GM18867 (cell line): ENCODE data around the gene GALNT1.
A peak's percentile ranks its signal among the peaks of the same experiment; 100 is the strongest.

Experiments
- ATAC-seq: cut with Tn5 transposase; IDR thresholded peaks from one replicate; pipeline ENCODE4 v1.9.1; 2021; ENCODE audit warnings: mild to moderate bottlenecking, moderate library complexity; ENCODE audit not compliant: unreplicated experiment

The GALNT1 gene

DNA sequence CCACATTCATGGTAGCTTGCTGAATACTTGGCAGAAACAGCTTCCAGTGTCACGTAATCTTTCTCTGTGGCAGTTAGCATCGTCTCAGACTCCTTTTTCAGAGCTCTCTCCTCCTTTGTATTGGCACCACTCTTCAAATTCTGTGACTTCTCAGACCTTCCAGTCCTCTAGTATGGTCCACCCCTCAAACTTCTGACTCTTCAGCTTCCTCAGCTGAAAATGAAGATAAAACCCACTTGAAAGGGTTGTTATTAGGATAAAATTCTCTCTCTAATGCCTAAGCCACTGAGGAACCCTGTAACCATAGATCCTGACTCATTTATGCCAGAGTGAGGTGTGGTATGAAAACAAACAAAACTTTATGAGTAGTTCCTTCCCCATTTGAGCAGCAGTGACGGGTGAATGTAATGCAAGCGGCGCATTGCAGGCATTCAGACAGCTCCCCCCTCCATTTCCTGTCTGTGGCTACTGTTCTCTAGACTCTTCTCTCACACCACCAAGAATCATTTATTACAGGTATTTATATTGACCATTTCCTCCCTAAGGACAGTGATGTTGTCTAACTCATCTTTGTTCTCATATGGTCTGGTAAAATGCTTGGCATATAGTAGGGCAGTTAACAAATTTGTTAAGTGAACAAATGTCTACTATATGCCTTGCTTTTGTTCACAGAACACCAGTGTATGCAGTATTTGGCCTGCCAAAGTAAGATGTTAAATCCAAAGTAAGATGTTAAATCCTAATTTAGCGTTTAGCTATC lies 35.3 kb downstream of the GALNT1 start:
- peak; percentile 99 for ATAC-seq

DNA sequence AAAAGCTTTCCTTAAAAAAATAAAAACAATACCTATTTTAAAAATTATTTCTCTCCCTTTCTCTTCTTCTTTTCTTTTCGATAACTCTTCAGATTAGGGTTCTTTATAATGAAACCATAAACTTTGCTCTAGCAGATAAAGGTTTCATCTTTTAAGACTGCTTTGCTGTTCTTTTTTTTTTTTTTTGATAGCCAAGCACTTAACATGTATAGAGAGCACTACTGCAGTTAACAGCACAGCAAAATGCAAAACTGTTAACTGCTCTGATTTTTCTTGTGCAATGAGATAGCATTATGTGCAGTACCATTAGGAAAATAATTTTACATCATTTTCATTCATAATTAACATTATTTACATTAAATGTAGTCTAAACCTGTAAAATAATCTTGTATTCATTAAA lies 36.3 kb downstream of the GALNT1 start:
- ATAC-seq: no peak

DNA sequence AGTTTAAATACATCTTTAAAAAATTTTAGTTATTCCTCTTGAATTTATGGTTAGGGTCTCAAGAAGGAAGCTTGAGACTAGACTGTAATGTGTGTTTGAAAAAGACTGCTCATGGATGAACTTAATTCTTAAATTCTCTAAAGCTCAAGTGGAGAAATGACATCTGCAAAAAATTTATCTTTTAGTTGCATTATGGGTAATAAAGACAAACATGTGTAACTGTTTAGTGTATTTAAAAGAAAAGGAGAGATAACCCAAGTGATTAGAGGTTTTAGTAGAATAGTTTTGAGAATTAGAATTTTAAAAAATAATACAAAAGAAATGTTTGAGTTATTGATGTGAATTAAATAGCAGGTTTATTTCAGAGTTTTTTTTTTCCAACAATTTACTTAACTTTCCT lies 36.7 kb downstream of the GALNT1 start:
- no peak for ATAC-seq

DNA sequence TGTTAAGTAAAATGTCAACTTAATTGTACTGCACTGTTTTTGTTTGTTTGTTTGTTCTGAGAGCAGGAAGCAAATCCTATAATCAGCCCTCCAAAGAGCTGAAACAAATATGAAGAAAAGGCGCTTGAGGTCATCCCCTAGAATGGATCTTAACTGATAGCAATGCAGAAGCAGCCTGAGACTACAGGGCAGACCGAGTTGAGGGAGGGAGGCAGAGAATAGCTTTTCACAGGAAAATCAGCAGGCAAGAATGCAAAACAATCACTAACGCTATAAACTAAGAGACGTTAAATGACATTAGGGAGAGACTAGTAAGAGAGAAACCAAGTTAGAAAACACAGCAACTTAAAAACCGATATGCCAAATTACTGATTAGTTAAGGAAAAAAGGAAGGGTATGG lies 37.2 kb downstream of the GALNT1 start:
- ATAC-seq: no peak

DNA sequence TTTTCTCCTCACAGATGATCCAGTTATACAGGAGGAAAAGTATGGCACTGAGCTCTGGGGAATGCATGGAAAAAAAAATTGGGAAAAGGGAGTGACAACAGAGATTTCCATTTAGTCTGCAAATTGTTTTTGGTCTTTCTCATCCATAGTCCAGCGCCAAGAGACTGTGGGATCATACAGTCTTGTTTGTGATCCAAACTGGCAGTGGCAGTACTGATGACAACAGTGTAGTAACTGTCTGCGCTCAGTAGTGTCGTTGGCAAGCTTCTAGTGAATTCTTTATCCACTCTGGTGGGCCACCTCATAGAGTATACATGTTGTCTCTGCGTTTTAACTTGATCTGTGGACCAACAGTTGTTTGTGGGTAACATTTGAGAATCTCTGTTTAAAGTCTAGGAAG lies 37.9 kb downstream of the GALNT1 start:
- ATAC-seq: no peak

DNA sequence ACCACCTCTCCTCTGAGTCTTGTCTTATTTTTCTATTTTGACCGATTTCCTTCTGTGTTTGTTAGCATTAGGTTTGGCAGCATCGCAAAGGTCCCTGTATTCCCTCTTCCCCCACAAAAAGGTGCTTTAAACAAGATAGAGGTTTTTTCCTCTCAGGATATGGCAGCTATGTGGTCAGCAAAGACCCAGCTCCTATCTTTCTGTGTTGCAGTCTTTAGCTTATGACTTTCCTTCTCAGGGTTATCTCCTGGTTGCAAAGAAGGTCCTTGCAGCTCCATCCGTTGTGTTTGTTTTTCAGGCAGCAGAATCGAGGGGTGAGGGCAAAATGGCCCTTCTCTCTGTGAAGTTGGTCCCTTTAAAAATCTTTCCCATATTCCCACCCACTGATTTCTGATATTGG lies 38.4 kb downstream of the GALNT1 start:
- no peak for ATAC-seq

DNA sequence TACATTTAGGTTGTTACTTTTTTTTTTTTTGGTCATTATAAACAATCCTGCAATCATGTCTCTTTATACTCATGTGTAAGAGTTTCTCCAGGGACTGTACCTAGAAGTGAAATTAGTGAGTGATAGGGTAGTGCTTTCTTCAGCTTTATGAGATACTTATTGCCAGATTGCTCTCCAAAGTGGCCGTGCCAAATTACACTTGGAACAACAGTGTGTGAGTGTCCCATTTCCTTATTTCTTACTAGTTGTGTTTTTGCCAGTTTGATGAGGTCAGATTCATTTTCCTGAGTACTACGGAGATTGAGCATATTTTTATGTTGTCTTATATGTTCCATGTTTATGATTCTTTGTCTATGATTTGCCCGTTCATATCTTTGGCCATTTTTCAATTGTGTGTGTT lies 39.2 kb downstream of the GALNT1 start:
- no peak for ATAC-seq

DNA sequence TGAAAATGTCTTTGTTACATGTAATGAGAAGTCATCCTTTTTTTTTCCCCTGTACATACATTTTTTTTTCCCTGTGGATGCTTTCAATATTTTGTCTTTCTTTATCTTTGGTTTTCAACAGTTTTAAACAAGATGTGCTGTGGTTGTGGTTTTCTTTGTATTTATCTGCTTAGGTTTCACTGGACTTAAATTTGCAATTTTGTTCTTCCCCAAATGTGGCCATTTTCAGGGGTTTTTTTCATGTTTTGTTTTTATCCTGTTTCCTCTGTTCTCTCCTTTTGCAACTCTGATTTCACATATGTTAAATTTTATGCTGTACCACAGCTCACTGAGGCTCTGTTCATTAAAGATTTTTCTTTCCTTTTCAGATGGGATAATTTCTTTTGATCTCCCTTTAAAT lies 41.7 kb downstream of the GALNT1 start:
- no peak for ATAC-seq

DNA sequence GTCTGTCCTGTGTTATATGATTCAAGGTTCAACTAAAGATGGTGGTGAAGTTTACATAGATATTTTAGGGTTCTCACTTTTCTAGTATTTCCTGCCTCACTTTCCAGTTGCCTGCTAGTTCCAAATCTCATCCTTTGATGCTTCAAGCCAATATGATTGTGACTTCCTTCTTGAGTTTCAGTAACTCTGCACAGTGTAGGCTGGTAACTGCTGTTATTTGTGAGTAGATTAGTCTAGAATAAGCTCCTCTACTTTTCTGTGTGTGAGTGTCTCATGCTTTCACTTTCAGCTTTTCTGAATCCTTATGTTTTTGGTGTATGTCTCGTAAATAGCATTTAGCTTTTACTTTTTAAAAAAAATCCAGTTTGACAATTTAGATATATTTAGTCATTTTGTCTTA lies 42.6 kb downstream of the GALNT1 start:
- peak; percentile 87 for ATAC-seq

DNA sequence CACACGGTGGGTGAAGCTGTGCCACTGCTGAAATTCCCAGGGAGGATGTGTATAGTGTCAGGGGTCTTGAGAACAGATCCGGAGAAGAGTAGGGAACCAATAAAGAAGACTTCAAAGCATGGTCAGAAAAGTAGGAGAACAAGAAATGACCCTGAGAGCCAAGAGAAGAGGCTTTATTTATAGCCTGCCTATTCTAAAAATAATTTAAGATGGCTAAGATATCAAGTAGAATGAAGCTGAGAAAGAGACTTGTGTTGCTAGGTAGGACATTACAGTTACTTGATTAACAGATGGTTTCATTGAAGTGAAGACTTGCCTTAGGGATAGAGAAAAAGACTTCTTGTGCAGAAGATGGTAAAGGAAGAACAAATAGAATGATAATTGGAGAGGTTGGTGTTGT lies 43.7 kb downstream of the GALNT1 start:
- no peak for ATAC-seq

DNA sequence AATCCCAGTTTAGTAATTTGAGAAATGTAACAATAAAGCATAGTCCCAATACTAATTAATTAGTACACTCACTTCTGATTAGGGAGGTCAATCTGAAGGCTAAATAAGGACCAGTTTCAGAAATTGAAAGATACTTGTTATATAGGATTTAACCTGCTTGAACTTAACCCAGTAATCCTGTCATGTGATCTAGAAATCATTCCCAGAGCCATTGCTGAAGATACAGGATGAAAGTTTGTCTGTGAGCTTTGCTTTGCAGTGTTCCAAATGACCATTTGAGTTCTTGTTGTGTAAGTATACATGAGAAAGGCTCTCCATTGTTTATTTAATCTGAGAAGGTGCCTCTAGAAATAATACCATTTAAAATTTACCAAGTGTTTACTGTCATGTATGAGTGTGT lies 52.2 kb downstream of the GALNT1 start:
- ATAC-seq: no peak

DNA sequence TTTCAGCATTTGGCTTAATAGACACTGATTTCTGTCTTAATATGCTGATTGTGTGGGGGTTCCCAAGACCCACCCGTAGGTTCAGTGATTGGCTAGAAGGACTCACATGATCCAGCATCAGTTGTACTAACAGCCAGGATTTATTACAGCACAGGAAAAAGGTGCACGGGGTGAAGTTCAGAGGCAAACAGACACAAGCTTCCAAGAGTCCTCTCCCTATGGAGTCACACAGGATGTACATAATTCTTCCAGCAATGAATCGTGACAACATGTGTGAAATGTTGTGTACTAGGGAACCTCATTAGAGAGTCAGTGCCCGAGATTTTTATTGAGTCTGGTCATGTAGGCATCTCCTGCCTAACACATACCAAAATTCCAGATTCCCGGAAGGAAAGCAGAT lies 52.8 kb downstream of the GALNT1 start:
- ATAC-seq: no peak

DNA sequence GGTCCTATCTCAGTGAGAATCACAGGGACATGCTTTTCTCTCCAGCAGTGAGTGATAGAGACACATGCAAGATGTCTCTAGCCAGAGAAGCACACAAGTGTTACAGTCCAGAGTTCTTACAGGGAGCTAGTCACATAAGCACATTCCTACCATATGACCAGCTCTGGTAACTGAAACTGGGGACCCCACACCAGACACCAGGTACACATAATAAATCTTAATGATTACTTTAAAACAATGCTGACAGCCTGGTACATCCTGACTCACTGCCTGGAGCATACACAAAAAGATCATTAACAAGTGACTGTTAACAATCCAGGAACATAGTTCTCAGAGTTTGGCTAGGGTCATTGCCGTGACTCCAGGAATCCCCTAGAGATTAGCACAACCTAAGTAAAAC lies 53.6 kb downstream of the GALNT1 start:
- ATAC-seq: no peak

DNA sequence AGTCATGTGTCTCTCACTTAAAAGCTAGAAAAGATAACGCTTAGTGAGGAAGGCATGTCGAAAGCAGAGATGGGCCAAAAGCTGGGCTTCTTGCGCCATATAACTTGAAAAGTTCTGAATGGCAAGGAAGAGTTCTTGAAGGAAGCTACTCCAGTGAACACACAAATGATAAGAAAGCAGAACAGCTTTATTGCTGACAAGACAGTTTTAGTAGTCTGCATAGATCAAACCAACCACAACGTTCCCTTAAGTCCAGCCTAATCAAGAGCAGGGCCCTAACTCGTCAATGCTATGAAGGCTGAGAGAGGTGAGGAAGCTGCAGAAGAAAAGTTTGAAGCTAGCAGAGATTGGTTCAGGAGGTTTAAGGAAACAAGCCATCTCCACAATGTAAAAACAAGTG lies 55.7 kb downstream of the GALNT1 start:
- ATAC-seq: no peak

DNA sequence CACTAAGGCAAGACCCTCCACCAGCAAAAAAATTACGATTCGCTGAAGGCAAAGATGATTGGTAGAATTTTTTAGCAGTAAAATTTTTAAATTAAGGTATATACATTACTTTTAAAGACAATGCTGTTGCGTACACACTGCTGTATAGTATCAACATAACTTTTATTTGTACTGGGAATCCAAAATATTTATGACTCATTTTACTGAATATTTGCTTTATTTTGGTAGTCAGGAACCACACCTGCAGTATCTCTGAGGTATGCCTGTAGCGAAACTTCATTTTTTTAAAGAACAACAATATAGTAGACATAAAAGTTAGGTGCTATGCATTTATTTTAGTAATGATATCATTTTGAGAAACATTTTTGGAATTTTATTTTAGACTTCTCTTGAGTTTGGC lies 57.8 kb downstream of the GALNT1 start:
- ATAC-seq: no peak

DNA sequence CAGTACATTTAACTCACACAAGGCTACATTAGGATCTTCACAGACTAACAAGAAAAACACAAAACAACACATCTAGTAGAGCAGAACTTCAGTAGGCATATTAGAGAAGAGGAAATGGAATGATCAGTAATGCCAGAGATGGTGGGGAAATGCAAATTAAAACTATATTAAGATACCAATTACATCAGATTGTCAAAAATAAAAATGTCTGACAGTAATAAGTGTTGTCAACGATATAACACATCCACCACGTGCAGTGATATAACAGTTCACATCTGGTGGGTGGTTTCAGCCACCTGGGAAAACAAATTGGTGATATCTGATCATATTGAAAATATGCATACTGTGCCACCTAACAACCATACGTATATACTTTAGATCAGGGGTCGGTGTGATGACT lies 59.9 kb downstream of the GALNT1 start:
- ATAC-seq: no peak

DNA sequence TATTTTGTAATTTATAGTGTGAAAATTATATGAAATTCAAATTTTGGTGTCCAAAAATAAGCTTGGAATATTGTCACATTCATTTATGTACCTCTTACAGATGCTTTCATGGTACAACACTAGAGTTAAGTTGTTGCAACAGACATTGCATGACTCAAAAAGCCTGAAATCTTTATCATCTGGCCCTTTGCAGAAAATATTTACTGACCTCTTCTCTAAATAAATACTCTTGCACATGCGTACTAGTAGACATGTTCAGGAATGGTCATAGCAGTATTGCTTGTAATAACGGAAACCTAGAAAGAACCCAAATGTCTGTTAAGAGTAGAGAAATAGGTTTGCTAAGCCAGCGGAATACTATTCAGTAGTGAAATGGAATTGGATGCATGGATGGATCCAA lies 60.4 kb downstream of the GALNT1 start:
- no peak for ATAC-seq

DNA sequence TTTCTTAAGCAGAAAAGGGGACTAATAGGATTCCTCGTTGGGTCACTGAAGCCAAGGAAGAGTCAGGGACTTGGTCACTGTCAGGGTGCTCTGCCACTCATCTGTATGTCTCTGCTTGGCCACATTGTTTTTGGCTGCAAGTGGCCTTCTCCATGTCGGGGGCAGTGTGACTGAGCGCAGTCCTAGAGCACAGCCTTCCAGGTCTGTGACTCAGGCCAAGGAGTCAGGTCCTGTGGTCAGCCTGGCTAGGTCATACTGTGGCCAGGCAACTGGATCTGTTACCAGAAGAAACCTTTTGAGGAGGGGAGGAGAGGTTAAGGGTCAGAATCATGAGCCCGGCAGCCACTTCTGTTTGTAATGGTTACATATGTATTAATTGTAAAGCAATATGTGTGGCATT lies 61.3 kb downstream of the GALNT1 start:
- no peak for ATAC-seq

DNA sequence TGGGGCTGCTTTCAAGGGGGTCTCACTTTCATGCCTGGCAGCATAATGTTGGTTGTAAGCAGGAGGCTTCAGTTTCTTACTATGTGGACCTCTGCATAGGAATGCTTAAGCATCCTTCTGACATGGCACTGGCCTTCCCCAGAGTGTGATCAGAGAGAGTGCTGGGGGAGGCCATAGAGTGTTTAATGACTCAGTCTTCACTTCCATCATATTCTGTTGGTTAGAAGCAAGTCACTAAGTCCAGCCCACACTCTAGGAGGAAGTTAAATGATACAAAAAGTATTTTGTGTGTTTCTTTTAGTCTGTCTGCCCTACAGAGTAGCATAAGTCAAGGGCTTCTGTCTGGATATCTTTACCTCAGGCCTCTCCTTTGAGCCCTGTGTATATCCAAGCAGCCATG lies 64.9 kb downstream of the GALNT1 start:
- ATAC-seq: no peak

DNA sequence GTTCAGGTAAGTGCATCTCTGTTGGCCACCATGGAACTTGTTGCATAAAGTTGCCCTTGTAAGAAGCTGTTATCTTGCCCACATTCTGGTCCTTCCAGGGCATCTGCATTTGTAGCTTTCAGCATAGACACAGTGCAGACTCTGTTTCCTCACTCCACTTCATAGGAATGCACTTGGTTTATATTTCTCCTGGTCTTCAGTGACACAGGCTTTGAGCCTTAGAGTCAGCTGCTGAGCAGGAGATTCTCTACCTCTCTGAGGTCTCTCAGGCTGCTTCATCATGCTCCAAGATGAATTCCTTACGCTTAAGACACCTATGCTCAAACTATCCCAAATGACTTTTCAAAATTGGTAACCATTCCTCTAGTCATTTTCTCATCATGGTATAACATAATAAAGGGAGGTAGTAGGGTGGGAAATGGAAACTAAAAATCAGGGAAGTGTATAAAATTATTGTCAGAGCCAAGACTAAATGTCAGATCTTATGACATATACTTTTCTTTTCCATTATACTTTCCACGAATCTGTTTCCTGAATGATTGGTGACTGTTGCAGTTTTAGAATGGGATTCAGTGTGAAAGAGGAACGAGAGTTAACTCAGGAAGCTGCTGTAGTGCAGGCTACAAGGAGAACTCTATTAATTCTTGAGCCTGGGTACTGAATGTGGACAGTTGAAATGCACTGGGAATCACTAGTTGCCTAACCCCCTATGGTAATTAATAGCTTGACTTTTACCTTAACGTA lies 72.0 kb downstream of the GALNT1 start:
- ATAC-seq: no peak

DNA sequence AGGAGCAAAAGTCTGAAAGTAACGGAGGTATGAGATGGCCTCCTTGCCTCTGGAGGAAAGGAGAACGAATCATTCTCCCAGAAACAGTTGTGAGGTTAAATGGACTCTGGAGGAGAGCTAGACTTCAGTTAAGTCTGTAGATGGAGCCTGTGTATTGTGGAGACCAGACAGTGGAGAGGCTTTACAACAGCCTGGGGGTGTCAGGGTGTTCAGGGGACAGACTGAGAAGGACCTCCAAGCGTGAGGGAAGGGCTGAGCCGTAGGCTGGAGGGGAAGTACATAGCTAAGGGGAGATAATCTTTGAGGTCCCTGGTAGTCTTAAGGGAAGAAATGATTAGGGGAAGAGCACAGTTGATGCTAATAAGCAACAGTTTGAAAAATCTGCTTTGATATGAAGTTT lies 76.6 kb downstream of the GALNT1 start:
- no peak for ATAC-seq

DNA sequence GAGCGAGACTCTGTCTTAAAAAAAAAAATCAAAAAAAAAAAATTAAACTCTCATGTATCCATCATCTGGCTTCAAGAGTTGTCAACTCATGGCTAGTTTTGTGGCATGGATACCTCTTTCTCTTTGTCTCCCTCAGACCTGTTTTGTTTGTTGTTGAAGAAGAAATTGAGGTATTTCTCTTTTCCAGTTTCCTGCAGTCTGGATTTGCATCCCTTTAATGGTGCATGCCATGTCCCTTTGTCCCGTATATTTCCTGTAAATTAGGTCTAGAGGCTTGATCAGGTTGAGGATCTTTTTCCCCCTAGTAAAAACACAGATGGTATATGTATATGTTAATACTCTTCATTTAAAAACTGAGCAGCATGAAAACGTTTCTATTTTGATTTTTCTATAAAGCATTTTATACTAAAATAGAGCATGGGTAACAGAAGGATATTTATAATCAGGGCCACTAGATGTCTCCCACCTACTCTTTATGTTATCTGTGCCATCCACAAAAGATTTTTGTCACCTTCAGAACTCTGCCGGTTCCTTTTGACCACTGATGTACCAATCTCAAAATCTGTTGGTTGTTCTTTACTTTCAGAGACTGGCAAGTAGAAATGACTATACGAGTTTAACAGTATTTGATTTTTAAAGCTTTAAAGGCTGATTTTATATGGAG lies 80.1 kb downstream of the GALNT1 start:
- no peak for ATAC-seq
